ENCODE results near the gene WDFY3.

GRCh38 chr4:84954982-84955567 is 11.4 kb downstream of the WDFY3 start:
- TF ChIP-seq CTCF (IDR thresholded peaks at IDR 0.05): no peak
- TF ChIP-seq POLR2AphosphoS5 (IDR thresholded peaks at IDR 0.05; ENCODE audit: low read depth, low read length): no peak
- TF ChIP-seq CHD2 (IDR thresholded peaks at IDR 0.05; ENCODE audit: low read length, partially characterized antibody): no peak
- no peak for TF ChIP-seq EP300 (IDR thresholded peaks at IDR 0.05; ENCODE audit: borderline replicate concordance in 1 of 2, low read depth in 1 of 2, low read length in 1 of 2)
- TF ChIP-seq TEAD4 (IDR thresholded peaks at IDR 0.05; ENCODE audit: borderline replicate concordance, insufficient read depth): no peak
- TF ChIP-seq MAX (IDR thresholded peaks at IDR 0.05; ENCODE audit: low read depth): no peak
- no peak for TF ChIP-seq NRF1 (IDR thresholded peaks at IDR 0.05; ENCODE audit: low read depth, low read length)

Data from SK-N-SH (cell line).